B cell (primary cell): ENCODE measurements around the gene PDGFRA. TPM values are rescaled to one million over a fixed set of nuclear protein-coding genes. Genes with fewer than 3 reads are reported as not detected.

Source experiments
- ATAC-seq: fragments of 200-7000 bp; cut with Tn5 transposase; one replicate; pipeline ENCODE4 v1.10.0; 2021; ENCODE audit warnings: low read depth, mild to moderate bottlenecking, moderate number of reproducible peaks, moderate library complexity
- CTCF ChIA-PET: fragments of 350-600 bp; sonication (Branson Sonifier 250); formaldehyde crosslinking; loops from one replicate; lab custom pipeline; 2021; ENCODE audit warnings: antibody characterized with exemption, inconsistent platforms; lab: Charles Lee
- POLR2A ChIA-PET: fragments of 350-600 bp; sonication (Branson Sonifier 250); formaldehyde crosslinking; loops from one replicate; lab custom pipeline; 2021; ENCODE audit warnings: antibody characterized with exemption; lab: Charles Lee
- DNase-seq: peaks from one replicate; pipeline ENCODE4 v3.0.0; 2013
- H2AFZ ChIP-seq: 2 replicates; pipeline ENCODE4 v1.6.1; 2012; ENCODE audit warnings: mild to moderate bottlenecking, low read depth, low read length; ENCODE audit not compliant: insufficient read depth, poor library complexity, severe bottlenecking
- H3K27ac ChIP-seq, 2 donors: 1 replicate in 1 of 2; 2 replicates in 1 of 2; pipeline ENCODE4 v1.5.1; 2012 to 2013; ENCODE audit warnings: low read length in 2 of 2, mild to moderate bottlenecking in 2 of 2, moderate library complexity in 1 of 2
- H3K27me3 ChIP-seq, 4 experiments: fragments of 200-600 bp in 1 of 4; sonication (generic) in 1 of 4; replicated peaks in 1 of 4; 1 replicate in 2 of 4; 2 replicates in 2 of 4; pipeline versions ENCODE4 v1.6.1 to v1.7.0; 2013 to 2016; ENCODE audit warnings: low read length in 3 of 4, mild to moderate bottlenecking in 2 of 4, mixed read lengths in 1 of 4, moderate library complexity in 1 of 4; ENCODE audit not compliant: insufficient read depth in 4 of 4, control insufficient read depth in 3 of 4; ENCODE audit errors: control extremely low read depth in 1 of 4
- H3K36me3 ChIP-seq, 2 experiments: replicated peaks in 1 of 2; 1 replicate in 1 of 2; 2 replicates in 1 of 2; pipeline versions ENCODE4 v1.6.1 to v1.7.1; 2013; ENCODE audit warnings: low read length in 1 of 2; ENCODE audit not compliant: insufficient read depth in 2 of 2, control insufficient read depth in 1 of 2; ENCODE audit errors: control extremely low read depth in 1 of 2, extremely low read depth in 1 of 2
- H3K4me1 ChIP-seq, 2 donors: fragments of 200-600 bp in 1 of 2; sonication (generic) in 1 of 2; 1 replicate in 1 of 2; 2 replicates in 1 of 2; pipeline versions ENCODE4 v1.5.1 to v1.6.1; 2013 to 2017; ENCODE audit warnings: low read length in 2 of 2; ENCODE audit not compliant: control insufficient read depth in 2 of 2, insufficient read depth in 2 of 2
- H3K4me2 ChIP-seq: replicated peaks from 2 replicates; pipeline ENCODE3; 2012; ENCODE audit warnings: mild to moderate bottlenecking, low read depth, low read length; ENCODE audit not compliant: poor library complexity, severe bottlenecking
- H3K4me3 ChIP-seq, 5 experiments: fragments of 200-600 bp in 1 of 5; sonication (generic) in 1 of 5; 1 replicate in 3 of 5; 2 replicates in 2 of 5; pipeline versions ENCODE4 v1.5.1 to v1.7.0; 2011 to 2016; ENCODE audit warnings: low read length in 4 of 5, mild to moderate bottlenecking in 4 of 5, low read depth in 2 of 5, control low read depth in 1 of 5, moderate library complexity in 1 of 5; ENCODE audit not compliant: insufficient read depth in 1 of 5; ENCODE audit errors: control extremely low read depth in 1 of 5, extremely low read depth in 1 of 5
- H3K79me2 ChIP-seq: fragments of 200-600 bp; sonication (generic); one replicate; pipeline ENCODE4 v1.6.0; 2016; ENCODE audit warnings: low read length; ENCODE audit not compliant: control insufficient read depth, insufficient read depth
- H3K9ac ChIP-seq: fragments of 200-600 bp; sonication (generic); 2 replicates; pipeline ENCODE4 v1.6.1; 2017; ENCODE audit warnings: mild to moderate bottlenecking, low read length, moderate library complexity
- H3K9me3 ChIP-seq, 3 donors: one replicate each; pipeline versions ENCODE4 v1.6.1 to v1.7.1; 2013; ENCODE audit warnings: low read length in 2 of 3; ENCODE audit not compliant: control insufficient read depth in 2 of 3, insufficient read depth in 1 of 3; ENCODE audit errors: control extremely low read depth in 1 of 3
- H4K20me1 ChIP-seq: 2 replicates; pipeline ENCODE4 v1.6.0; 2012; ENCODE audit warnings: mild to moderate bottlenecking, low read length; ENCODE audit not compliant: insufficient read depth, control insufficient read depth, poor library complexity, severe bottlenecking
- H3K27ac Mint-ChIP-seq: one replicate; pipeline ENCODE4 v1.8.0; 2021; ENCODE audit warnings: mixed read lengths
- H3K27me3 Mint-ChIP-seq: one replicate; pipeline ENCODE4 v1.8.0; 2021; ENCODE audit warnings: mixed read lengths
- H3K4me1 Mint-ChIP-seq: one replicate; pipeline ENCODE4 v1.8.0; 2021; ENCODE audit warnings: mixed read lengths
- H3K4me3 Mint-ChIP-seq: one replicate; pipeline ENCODE4 v1.8.0; 2021; ENCODE audit warnings: mixed read lengths
- H3K9me3 Mint-ChIP-seq: one replicate; pipeline ENCODE4 v1.8.0; 2022; ENCODE audit warnings: mixed read lengths; ENCODE audit not compliant: insufficient read depth
- EZH2 ChIP-seq: IDR thresholded peaks from 2 replicates; pipeline ENCODE4 v1.6.1; 2012; ENCODE audit warnings: borderline replicate concordance, low read depth, mild to moderate bottlenecking, moderate library complexity, low read length; ENCODE audit not compliant: insufficient read depth, poor library complexity, severe bottlenecking
- WGBS: methylation state at CpG from one replicate; pipeline ENCODE4 v1.1.5; 2013; ENCODE audit warnings: missing lambda C conversion rate; ENCODE audit not compliant: insufficient coverage; 5-methylcytosine and 5-hydroxymethylcytosine counted together
- intact Hi-C: fragments of 100-400 bp; cut with micrococcal nuclease; formaldehyde crosslinking; loops from one replicate; pipeline ENCODE4 v1.10.0; 2022
- polyA plus RNA-seq: library from polyadenylated mRNA; depleted of rRNA; stranded (reverse); fragments of >200 nt; gene quantifications from 2 replicates; pipeline ENCODE4 v1.2.3, GENCODE V29; 2012
- total RNA-seq, 2 donors: library from RNA; stranded (reverse); fragments of 120-200 nt in 1 of 2; gene quantifications; 1 replicate in 1 of 2; 2 replicates in 1 of 2; pipeline versions ENCODE4 v1.2.3 to v1.2.4, GENCODE V29; 2013 to 2022
- TF ChIP-seq, protein P1 (sequence below): fragments of 200-600 bp; IDR thresholded peaks from one replicate; pipeline ENCODE4 v1.8.0; 2022; ENCODE audit warnings: antibody characterized with exemption, mild to moderate bottlenecking

Gene PDGFRA
- total and polyA plus RNA-seq, 2 donors (not counting 1 experiment from before 2014, with no cell fraction given), result not detected

DNA sequence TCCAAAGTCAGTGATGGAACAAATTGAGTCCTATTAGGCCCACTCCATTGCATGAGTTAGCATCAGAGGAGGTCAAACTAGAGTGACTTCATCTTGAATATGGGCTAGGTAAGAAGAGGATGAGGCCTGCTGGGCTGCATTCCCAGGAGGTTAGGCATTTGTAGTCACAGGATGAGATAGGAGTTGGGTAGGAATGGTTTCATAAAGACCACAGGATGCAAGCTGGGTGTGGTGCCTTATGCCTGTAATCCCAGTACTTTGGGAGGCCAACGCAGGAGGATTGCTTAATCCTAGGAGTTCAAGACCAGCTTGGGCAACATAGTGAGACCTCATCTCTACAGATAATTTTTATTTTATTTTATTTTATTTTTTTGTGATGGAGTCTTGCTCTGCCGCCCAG is 26.8 kb downstream of the PDGFRA start:
- Mint-ChIP-seq H3K27me3 (no peaks in the 10 kb centered on the region), H3K4me3 (no peak overlapping the region), H3K9me3 (no peaks in the 10 kb centered on the region), H3K27ac (no peak overlapping the region), H3K4me1 (no peaks in the 10 kb centered on the region)
- DNase-seq, result no peak
- no peaks in the 10 kb centered on the region for H3K4me1 ChIP-seq
- no peak overlapping the region for H3K27ac ChIP-seq
- no peaks in the 10 kb centered on the region for H3K27me3 ChIP-seq
- H4K20me1 ChIP-seq, result no peaks in the 10 kb centered on the region
- H3K4me2 ChIP-seq, result no peak overlapping the region
- H2AFZ ChIP-seq, result no peak overlapping the region
- no peak overlapping the region for H3K9ac ChIP-seq
- H3K36me3 ChIP-seq, result no peaks in the 10 kb centered on the region
- H3K79me2 ChIP-seq, result no peaks in the 10 kb centered on the region
- TF ChIP-seq, protein P1, sequence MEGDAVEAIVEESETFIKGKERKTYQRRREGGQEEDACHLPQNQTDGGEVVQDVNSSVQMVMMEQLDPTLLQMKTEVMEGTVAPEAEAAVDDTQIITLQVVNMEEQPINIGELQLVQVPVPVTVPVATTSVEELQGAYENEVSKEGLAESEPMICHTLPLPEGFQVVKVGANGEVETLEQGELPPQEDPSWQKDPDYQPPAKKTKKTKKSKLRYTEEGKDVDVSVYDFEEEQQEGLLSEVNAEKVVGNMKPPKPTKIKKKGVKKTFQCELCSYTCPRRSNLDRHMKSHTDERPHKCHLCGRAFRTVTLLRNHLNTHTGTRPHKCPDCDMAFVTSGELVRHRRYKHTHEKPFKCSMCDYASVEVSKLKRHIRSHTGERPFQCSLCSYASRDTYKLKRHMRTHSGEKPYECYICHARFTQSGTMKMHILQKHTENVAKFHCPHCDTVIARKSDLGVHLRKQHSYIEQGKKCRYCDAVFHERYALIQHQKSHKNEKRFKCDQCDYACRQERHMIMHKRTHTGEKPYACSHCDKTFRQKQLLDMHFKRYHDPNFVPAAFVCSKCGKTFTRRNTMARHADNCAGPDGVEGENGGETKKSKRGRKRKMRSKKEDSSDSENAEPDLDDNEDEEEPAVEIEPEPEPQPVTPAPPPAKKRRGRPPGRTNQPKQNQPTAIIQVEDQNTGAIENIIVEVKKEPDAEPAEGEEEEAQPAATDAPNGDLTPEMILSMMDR, result no peak
- no peak for TF ChIP-seq EZH2
- POLR2A ChIA-PET, result no interaction called here
- ATAC-seq, result no peak
- peaks cover 1 to 8% (median 4%) of the 10 kb centered on the region in 3 donors for H3K9me3 ChIP-seq
- intact Hi-C loops, result no loop called here
- H3K4me3 ChIP-seq, result no peak overlapping the region
- 100% methylated on average over 1 of the region's 2 CpGs for WGBS
- CTCF ChIA-PET, result interaction anchor here (0.9 kb wide), 1 partner anchor 19 kb away, joined by 4 read pairs; no protein-coding TSS in a partner anchor

DNA sequence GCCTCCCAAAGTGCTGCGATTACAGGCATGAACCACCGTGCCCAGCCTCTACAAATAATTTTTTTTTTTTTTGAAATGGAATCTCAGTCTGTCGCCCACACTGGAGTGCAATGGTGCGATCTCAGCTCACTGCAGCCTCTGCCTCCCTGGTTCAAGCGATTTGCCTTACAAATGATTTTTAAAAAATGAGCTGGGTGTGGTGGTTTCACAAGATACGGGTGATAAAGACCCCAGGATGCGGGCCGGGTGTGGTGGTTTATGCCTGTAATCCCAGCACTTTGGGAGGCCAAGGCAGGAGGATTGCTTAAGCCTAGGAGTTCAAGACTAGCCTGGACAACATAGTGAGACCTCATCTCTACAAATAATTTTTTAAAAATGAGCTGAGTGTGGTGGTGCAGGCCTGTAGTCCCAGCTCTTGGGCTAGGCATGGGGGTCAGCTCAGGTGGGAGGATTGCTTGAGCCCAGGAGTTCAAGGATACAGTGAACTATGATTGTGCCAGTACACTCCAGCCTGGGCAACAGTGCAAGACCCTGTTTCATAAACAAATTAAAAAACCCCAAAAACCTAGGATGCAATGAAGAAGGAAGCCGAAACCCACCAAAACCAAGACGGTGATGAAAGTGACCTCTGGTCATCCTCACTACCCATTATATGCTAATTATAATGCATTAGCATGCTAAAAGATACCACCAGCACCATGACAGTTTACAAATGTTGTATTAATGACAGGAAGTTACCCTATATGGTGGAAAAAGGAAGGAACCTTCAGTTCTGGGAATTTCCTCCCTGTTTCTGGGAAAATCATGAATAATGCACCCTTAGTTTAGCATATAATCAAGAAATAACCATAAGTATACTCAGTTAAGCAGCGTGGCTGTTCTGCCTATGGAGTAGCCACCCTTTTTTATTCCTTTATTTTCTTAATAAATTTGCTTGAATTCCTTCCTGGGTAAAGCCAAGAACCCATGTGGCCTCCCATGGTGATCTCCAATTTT is 27.7 kb downstream of the PDGFRA start:
- intact Hi-C loops, result no loop called here
- no peak overlapping the region for H3K9ac ChIP-seq
- TF ChIP-seq, protein P1, result no peak
- TF ChIP-seq EZH2, result no peak
- no peak for ATAC-seq
- H3K9me3 ChIP-seq, result peaks cover 0 to 1% (median 0%) of the 10 kb centered on the region in 3 donors
- no peaks in the 10 kb centered on the region for H3K9me3 Mint-ChIP-seq
- no peak overlapping the region for H3K27ac Mint-ChIP-seq
- no peaks in the 10 kb centered on the region for H3K27me3 Mint-ChIP-seq
- ChIA-PET POLR2A (no interaction called here), CTCF (interaction anchor here (0.9 kb wide), 1 partner anchor 20 kb away, joined by 4 read pairs; no protein-coding TSS in a partner anchor)
- no peak overlapping the region for H3K4me2 ChIP-seq
- no peaks in the 10 kb centered on the region for H3K79me2 ChIP-seq
- H3K27ac ChIP-seq, result no peak overlapping the region
- H3K4me3 Mint-ChIP-seq, result no peak overlapping the region
- H4K20me1 ChIP-seq, result no peaks in the 10 kb centered on the region
- H3K4me1 Mint-ChIP-seq, result no peaks in the 10 kb centered on the region
- DNase-seq, result no peak
- H3K4me1 ChIP-seq, result no peaks in the 10 kb centered on the region
- 93% methylated on average over 4 of the region's 11 CpGs for WGBS
- H3K4me3 ChIP-seq, result no peak overlapping the region
- H3K27me3 ChIP-seq, result no peaks in the 10 kb centered on the region
- H3K36me3 ChIP-seq, result no peaks in the 10 kb centered on the region
- H2AFZ ChIP-seq, result no peak overlapping the region
